Stimulated activated CD4-positive, alpha-beta T cell treated with anti-CD3 and anti-CD28 coated beads, Interleukin-4, amount 100 ng/mL, for 24 hours (primary cell): ENCODE results near the gene TFDP1.

ENCODE experiments used
- DNase-seq: peaks from one replicate; pipeline ENCODE4 v3.0.0-alpha.2; 2020

Gene TFDP1

GRCh38 chr13:113636266-113636963 is 51.9 kb downstream of the TFDP1 start:
- no peak for DNase-seq

DNA sequence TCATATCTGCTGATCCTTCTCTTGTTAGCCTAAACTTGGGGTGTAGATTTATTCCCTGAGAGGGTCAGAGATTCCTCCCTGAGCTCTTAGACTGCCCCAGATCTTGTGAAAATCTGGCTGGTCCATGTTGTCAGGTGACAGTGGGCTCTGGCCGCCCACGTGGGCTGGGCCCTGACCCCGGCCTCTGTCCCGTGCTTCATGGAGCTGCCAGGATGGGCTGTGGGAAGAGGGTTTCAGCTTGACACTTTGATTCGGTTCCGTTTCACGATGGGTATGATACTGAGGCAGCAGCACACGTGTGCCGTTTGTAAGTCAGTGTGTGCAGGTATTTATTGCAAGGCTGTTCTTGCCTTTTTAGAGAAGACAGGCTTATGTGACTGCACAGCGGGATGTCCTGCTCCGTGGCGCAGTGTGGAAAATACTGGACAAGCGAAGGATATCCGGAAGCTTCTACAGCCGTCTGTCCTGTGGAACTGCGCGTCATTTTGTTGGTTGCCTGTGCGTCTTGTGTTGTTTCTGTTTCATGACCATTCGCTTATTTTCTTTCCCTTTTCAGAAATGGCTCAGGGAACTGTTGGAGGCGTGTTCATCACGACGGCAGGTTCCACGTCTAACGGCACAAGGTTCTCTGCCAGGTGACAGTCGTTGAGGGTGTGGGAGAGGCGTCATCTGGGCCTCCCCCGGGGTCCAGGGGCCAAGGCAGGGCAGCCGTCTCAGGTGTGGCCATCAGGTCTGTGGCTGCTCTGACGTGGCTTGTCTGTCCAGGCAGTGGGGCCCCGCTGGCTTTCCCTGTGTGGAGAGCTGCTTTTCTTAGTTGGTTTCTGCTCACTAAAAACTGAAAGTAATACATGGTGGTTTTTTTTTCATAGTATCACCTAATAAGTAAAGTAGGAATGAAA is 53.0 kb downstream of the TFDP1 start:
- no peak for DNase-seq

DNA sequence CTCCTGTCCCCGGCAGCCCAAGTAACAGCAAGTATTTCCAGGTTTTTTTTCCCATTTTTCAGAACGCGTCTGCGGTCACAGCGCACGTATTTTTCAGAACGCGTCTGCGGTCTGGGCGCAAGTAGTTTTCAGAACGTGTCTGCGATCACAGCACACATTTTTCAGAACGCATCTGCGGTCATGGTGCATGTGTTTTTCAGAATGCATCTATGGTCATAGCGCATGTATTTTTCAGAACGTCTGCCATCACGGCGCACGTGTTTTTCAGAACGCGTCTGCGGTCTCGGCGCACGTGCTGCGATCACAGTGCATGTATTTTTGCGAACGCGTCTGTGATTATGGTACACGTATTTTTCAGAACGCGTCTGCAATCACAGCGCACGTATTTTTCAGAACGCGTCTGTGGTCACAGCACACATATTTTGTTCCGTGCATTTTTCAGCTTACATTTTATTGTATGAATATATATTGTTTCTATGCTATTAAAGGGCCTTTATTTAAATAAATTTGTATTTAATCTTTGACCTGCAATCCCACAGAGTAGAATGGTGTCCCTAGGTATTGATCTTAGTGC is 53.7 kb downstream of the TFDP1 start:
- no peak for DNase-seq

DNA sequence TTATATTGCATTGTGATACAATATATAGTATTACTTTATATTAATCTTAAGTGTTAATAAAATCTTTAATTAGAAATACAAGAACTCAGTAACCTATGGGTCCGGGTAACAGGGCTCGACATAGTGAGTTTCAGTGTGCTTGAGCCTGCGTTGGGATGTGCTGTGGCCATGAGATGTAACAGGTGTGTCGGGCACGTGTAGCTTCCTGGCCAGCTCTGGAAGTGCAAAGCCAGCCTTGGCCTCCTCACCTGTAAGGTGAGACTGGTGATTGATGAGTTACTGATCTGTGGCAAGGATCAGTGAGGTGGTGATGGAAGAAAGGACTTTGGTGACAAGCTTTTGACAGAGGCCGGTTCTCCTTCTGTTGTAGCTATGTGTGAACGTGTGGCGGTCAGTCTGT is 54.3 kb downstream of the TFDP1 start:
- DNase-seq = no peak

GRCh38 chr13:113639616-113640262 is 55.2 kb downstream of the TFDP1 start:
- no peak for DNase-seq

DNA sequence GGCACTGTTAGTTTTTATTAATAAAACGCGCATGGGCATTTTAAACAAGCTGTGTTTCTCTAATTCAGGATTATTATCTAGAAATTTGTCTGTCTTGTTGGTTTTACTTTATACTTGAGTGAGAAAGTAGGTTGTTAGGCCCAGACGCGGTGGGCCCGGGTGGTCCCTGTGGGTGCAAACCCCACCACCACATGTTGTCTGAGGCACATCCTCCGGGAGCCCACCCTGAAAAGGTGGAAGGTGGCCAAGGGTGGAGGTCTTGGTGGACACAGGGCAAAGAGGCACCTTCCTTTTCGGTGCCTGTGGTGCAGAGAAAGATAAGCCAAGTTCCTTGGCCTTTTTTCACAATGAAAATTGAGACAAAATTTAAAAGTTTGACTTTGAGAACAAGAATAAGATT is 56.9 kb downstream of the TFDP1 start:
- no peak for DNase-seq

GRCh38 chr13:113642563-113642962 is 58.0 kb downstream of the TFDP1 start:
- no peak for DNase-seq

DNA sequence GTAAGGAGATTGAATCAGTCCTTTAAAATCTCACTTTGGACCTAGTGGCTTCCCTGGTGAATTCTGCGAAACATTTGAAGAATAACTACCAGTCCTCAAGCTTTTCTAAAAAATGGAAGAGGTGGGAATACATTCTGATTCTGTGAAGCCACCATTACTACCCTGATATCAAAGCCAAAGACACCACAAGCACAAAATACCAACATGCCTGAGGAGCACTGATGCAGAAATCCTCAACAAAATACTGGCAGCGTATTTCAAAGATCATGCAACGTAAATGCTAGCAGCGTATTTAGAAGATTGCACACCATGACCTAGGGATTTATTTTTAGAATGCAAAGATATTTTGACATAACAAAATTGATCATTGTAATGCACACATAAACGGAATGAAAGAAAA is 59.0 kb downstream of the TFDP1 start:
- no peak for DNase-seq

DNA sequence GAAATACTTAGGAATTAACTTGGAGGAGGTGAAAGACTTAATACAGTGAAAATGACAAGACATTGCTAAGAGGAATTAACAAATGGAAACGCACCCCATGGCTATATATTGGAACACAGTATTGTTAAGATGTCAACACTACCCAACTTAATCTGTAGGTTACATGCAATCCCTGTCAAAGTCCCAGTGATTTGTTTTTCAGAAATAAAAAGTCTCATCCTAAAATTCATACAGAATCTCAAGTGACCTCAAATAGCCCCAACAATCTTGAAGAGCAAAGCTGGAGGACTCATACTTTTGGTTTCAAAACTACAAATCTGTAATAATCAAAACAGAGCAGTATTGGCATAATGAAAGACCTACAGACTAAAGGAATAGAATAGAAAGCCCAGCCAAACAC is 60.2 kb downstream of the TFDP1 start:
- no peak for DNase-seq

DNA sequence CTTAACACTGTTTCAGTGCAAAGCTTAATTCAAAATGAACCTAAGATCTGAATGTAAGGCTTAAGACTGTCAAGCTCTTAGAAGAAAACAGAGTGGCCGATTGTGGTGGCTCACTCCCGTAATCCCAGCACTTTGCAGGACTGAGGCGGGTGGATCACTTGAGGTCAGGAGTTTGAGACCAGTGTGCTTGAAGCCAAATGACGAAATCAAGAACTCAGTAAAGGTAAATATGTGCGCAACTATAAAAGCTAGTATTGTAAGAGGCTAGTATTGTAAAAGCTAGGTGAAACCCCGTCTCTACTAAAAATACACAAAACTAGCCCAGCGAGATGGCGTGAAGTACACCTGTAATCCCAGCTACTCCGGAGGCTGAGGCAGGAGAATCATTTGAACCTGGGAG is 60.8 kb downstream of the TFDP1 start:
- DNase-seq = no peak

DNA sequence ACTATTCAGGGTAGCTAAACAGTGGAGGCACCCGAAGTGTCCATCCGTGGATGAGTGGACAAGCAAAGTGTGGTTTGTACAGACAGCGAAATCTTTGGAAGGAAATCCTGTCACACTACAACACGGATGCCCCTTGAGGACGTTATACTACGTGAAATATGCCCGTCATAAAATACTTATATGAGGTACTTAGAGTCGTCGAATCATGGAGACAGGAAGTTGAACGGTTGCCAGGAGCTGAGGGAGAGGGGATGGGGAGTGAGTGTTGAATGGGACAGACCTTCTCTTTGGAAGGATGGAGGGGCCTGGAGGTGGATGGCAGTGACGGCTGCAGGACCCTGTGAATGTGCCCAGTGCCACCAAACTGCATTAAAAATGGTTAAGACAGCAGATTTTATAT is 61.8 kb downstream of the TFDP1 start:
- no peak for DNase-seq

GRCh38 chr13:113646921-113647340 is 62.4 kb downstream of the TFDP1 start:
- DNase-seq = no peak

GRCh38 chr13:113647351-113648215 is 63.0 kb downstream of the TFDP1 start:
- no peak for DNase-seq

DNA sequence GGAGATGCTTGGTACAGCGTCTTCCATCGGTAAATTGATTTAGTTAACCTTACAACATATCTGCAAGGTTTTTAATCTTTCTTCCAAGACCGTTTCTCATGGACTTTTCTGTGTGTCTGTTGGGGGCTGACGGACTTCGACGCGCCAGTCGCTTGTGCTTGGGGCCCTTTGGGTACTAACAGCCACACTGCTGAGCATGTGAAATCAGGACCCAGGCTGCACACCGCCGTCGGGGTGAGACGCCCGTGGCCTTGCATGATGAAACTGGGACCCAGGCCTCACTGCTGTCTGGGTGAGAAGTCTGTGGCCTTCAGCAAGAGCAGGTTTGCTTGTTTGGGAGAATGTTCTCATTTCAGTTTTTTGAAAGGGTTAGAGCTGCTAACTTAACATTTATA is 63.7 kb downstream of the TFDP1 start:
- no peak for DNase-seq

GRCh38 chr13:113649212-113649611 is 64.7 kb downstream of the TFDP1 start:
- no peak for DNase-seq

DNA sequence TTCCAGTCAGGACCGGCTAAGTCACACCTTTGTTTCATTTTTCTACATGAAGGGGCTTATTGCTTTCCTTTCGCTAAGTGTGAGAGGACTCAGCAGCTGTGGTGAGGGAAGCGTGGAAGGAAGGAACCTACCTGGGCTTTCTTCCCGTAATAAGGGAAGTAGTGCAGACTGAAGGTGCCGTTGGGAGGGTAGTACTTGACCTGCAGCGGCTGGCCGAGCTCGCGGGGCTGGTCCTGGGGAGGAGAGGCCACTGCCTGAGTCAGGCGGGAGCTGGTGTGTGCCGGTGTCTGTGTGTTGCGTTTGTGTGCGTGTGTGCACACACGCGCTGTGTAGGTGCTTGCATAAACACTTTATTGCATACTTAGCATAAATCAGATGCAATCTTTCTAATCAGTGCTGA is 65.7 kb downstream of the TFDP1 start:
- no peak for DNase-seq

GRCh38 chr13:113650731-113651148 is 66.2 kb downstream of the TFDP1 start:
- no peak for DNase-seq

- DNase-seq = no peak
Measured at GRCh38 chr13:113651511-113652403, 67.2 kb downstream of the TFDP1 start.

DNA sequence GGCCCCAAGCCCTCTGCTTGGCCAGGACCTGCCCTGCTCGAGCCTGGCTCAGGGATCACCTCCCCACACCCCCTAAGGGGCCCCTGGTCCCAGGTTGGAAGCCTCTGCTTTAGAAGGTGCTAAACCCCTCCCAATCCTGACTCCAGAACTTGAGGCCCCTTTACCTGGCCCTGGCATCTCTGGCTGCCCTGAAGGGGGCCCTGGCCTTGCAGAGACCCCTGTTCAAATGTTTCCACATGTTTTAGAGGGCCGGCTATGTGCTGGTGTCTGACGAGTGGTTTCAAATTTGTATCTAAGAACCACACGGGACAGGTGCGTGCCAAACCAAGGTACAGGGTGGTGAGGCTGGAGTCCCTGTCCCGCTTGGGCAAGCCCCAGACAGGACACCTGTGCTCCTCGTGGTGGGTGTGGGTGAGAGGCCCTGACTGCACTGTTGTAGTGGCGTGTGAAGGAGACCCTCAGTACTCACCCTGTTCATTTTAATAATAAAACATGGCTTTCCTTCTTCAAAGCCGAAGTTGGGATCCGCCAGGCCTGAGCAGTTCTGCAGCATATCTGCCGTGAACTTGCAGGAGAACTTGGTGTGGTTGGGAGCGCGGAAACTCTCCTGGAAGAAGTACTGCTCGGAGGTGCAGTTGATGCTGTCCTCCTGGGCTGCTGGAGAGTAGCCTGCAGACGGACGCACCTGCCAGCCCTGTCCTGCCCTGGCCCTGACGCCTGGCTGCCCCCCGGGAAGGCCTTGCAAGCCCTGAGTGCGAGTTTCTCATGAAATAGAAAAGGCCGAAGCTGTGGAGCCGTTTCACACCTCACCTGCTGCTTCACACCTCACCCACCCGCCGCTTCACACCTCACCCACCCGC is 68.1 kb downstream of the TFDP1 start:
- no peak for DNase-seq
